ENCODE measurements around the gene PPM1A. TPM values are rescaled to one million over a fixed set of nuclear protein-coding genes. Genes with fewer than 3 reads are reported as not detected.

The PPM1A gene
- total and polyA plus RNA-seq, 5 donors from 2014 or later: 15.0 to 83.3 (median 20.9) TPM

- Histone ChIP-seq H3K9me3 (ENCODE audit: control insufficient read depth in 2 of 2, low read length in 2 of 2) (no peaks in the 10 kb centered on the region), H3K36me3 (ENCODE audit: control insufficient read depth, insufficient read depth, low read length) (no peaks in the 10 kb centered on the region), H3K27ac (ENCODE audit: insufficient read depth, low read length, poor library complexity, severe bottlenecking) (no peak overlapping the region), H3K4me1 (ENCODE audit: control insufficient read depth, insufficient read depth, low read length, poor library complexity, severe bottlenecking) (peaks cover 15% of the 10 kb centered on the region), H3K4me3 (ENCODE audit: low read depth, low read length) (peak overlapping the region; percentile 71), H3K27me3 (ENCODE audit: control insufficient read depth, insufficient read depth, low read length) (peaks cover 10% of the 10 kb centered on the region)
- Mint-ChIP-seq H3K36me3 (peaks cover 3% of the 10 kb centered on the region), H3K4me1 (peaks cover 8 to 36% (median 19%) of the 10 kb centered on the region in 4 donors), H3K9me3 (peaks cover 0 to 2% (median 0%) of the 10 kb centered on the region in 7 donors), H3K4me3 (peak overlapping the region; percentile 89 to 91 (median 90)), H3K27me3 (peaks cover 79% of the 10 kb centered on the region), H3K27ac (peak overlapping the region; percentile 27 to 82 (median 70))
- peak in 2 of 3 donors; percentile 25 to 59 for DNase-seq
- peak; percentile 8 to 26 for ATAC-seq (ENCODE audit: low read depth in 2 of 2)
Measured at GRCh38 chr14:60327447-60328331, 78.7 kb downstream of the PPM1A start.

- ATAC-seq (ENCODE audit: low read depth in 2 of 2): no peak
- Mint-ChIP-seq H3K4me3 (peak overlapping the region in 1 of 4 donors; percentile 55), H3K27ac (no peak overlapping the region)
Measured at GRCh38 chr14:60328583-60328982, 79.6 kb downstream of the PPM1A start.

GRCh38 chr14:60329274-60329673 is 80.3 kb downstream of the PPM1A start:
- no peak for DNase-seq
- no peak for ATAC-seq (ENCODE audit: low read depth in 2 of 2)
- Histone ChIP-seq H3K36me3 (ENCODE audit: control insufficient read depth, insufficient read depth, low read length) (no peaks in the 10 kb centered on the region), H3K4me1 (ENCODE audit: control insufficient read depth, insufficient read depth, low read length, poor library complexity, severe bottlenecking) (peaks cover 15% of the 10 kb centered on the region), H3K27me3 (ENCODE audit: control insufficient read depth, insufficient read depth, low read length) (peaks cover 14% of the 10 kb centered on the region), H3K4me3 (ENCODE audit: low read depth, low read length) (no peak overlapping the region), H3K9me3 (ENCODE audit: control insufficient read depth in 2 of 2, low read length in 2 of 2) (no peaks in the 10 kb centered on the region), H3K27ac (ENCODE audit: insufficient read depth, low read length, poor library complexity, severe bottlenecking) (no peak overlapping the region)
- peaks cover 0 to 3% (median 0%) of the 10 kb centered on the region in 7 donors for H3K9me3 Mint-ChIP-seq
- peaks cover 13 to 40% (median 23%) of the 10 kb centered on the region in 4 donors for H3K4me1 Mint-ChIP-seq
- peaks cover 79% of the 10 kb centered on the region for H3K27me3 Mint-ChIP-seq
- peaks cover 3% of the 10 kb centered on the region for H3K36me3 Mint-ChIP-seq
- H3K27ac Mint-ChIP-seq: no peak overlapping the region
- H3K4me3 Mint-ChIP-seq: peak overlapping the region in 2 of 4 donors; percentile 27 to 53

More at GRCh38 chr14:60328583-60328982, 79.6 kb downstream of the PPM1A start:
- Mint-ChIP-seq H3K9me3 (peaks cover 0 to 3% (median 0%) of the 10 kb centered on the region in 7 donors), H3K4me1 (peaks cover 13 to 40% (median 23%) of the 10 kb centered on the region in 4 donors), H3K36me3 (peaks cover 3% of the 10 kb centered on the region), H3K27me3 (peaks cover 79% of the 10 kb centered on the region)
- DNase-seq: no peak
- H3K4me3 ChIP-seq (ENCODE audit: low read depth, low read length): no peak overlapping the region
- no peak overlapping the region for H3K27ac ChIP-seq (ENCODE audit: insufficient read depth, low read length, poor library complexity, severe bottlenecking)
- no peaks in the 10 kb centered on the region for H3K9me3 ChIP-seq (ENCODE audit: control insufficient read depth in 2 of 2, low read length in 2 of 2)
- H3K4me1 ChIP-seq (ENCODE audit: control insufficient read depth, insufficient read depth, low read length, poor library complexity, severe bottlenecking): peaks cover 15% of the 10 kb centered on the region
- no peaks in the 10 kb centered on the region for H3K36me3 ChIP-seq (ENCODE audit: control insufficient read depth, insufficient read depth, low read length)
- H3K27me3 ChIP-seq (ENCODE audit: control insufficient read depth, insufficient read depth, low read length): peaks cover 12% of the 10 kb centered on the region

GRCh38 chr14:60331201-60332045 is 82.4 kb downstream of the PPM1A start:
- H3K4me3 ChIP-seq (ENCODE audit: low read depth, low read length): peak overlapping the region; percentile 94
- peaks cover 3% of the 10 kb centered on the region for H3K36me3 Mint-ChIP-seq
- no peaks in the 10 kb centered on the region for H3K36me3 ChIP-seq (ENCODE audit: control insufficient read depth, insufficient read depth, low read length)
- H3K4me1 ChIP-seq (ENCODE audit: control insufficient read depth, insufficient read depth, low read length, poor library complexity, severe bottlenecking): peaks cover 15% of the 10 kb centered on the region
- H3K4me3 Mint-ChIP-seq: peak overlapping the region; percentile 87 to 98 (median 95)
- peaks cover 0 to 3% (median 0%) of the 10 kb centered on the region in 7 donors for H3K9me3 Mint-ChIP-seq
- H3K27ac Mint-ChIP-seq: peak overlapping the region; percentile 84 to 98 (median 93)
- H3K27me3 ChIP-seq (ENCODE audit: control insufficient read depth, insufficient read depth, low read length): peaks cover 21% of the 10 kb centered on the region
- H3K27me3 Mint-ChIP-seq: peaks cover 78% of the 10 kb centered on the region
- ATAC-seq (ENCODE audit: low read depth in 2 of 2) (peak; percentile 72 to 79), DNase-seq (peak; percentile 54 to 88 (median 76))
- peaks cover 13 to 40% (median 23%) of the 10 kb centered on the region in 4 donors for H3K4me1 Mint-ChIP-seq
- no peaks in the 10 kb centered on the region for H3K9me3 ChIP-seq (ENCODE audit: control insufficient read depth in 2 of 2, low read length in 2 of 2)
- H3K27ac ChIP-seq (ENCODE audit: insufficient read depth, low read length, poor library complexity, severe bottlenecking): peak overlapping the region; percentile 17

GRCh38 chr14:60332046-60332399 is 83.0 kb downstream of the PPM1A start:
- Mint-ChIP-seq H3K27ac (peak overlapping the region; percentile 84 to 98 (median 93)), H3K4me3 (peak overlapping the region; percentile 87 to 98 (median 95)), H3K9me3 (peaks cover 0 to 3% (median 0%) of the 10 kb centered on the region in 7 donors), H3K36me3 (peaks cover 3% of the 10 kb centered on the region), H3K4me1 (peaks cover 13 to 34% (median 20%) of the 10 kb centered on the region in 4 donors), H3K27me3 (peaks cover 78% of the 10 kb centered on the region)
- Histone ChIP-seq H3K9me3 (ENCODE audit: control insufficient read depth in 2 of 2, low read length in 2 of 2) (no peaks in the 10 kb centered on the region), H3K27ac (ENCODE audit: insufficient read depth, low read length, poor library complexity, severe bottlenecking) (no peak overlapping the region), H3K4me3 (ENCODE audit: low read depth, low read length) (peak overlapping the region; percentile 94), H3K27me3 (ENCODE audit: control insufficient read depth, insufficient read depth, low read length) (peaks cover 19% of the 10 kb centered on the region), H3K36me3 (ENCODE audit: control insufficient read depth, insufficient read depth, low read length) (no peaks in the 10 kb centered on the region), H3K4me1 (ENCODE audit: control insufficient read depth, insufficient read depth, low read length, poor library complexity, severe bottlenecking) (peaks cover 15% of the 10 kb centered on the region)
- DNase-seq: no peak
- no peak for ATAC-seq (ENCODE audit: low read depth in 2 of 2)

GRCh38 chr14:60332869-60333268 is 83.8 kb downstream of the PPM1A start:
- Mint-ChIP-seq H3K4me3 (peak overlapping the region in 2 of 4 donors; percentile 18 to 56), H3K27ac (no peak overlapping the region), H3K27me3 (peaks cover 78% of the 10 kb centered on the region), H3K9me3 (peaks cover 0 to 1% (median 0%) of the 10 kb centered on the region in 7 donors), H3K36me3 (peaks cover 3% of the 10 kb centered on the region), H3K4me1 (peaks cover 8 to 28% (median 15%) of the 10 kb centered on the region in 4 donors)
- Histone ChIP-seq H3K4me3 (ENCODE audit: low read depth, low read length) (peak overlapping the region; percentile 32), H3K36me3 (ENCODE audit: control insufficient read depth, insufficient read depth, low read length) (no peaks in the 10 kb centered on the region), H3K27me3 (ENCODE audit: control insufficient read depth, insufficient read depth, low read length) (peaks cover 19% of the 10 kb centered on the region), H3K27ac (ENCODE audit: insufficient read depth, low read length, poor library complexity, severe bottlenecking) (no peak overlapping the region), H3K9me3 (ENCODE audit: control insufficient read depth in 2 of 2, low read length in 2 of 2) (no peaks in the 10 kb centered on the region), H3K4me1 (ENCODE audit: control insufficient read depth, insufficient read depth, low read length, poor library complexity, severe bottlenecking) (peaks cover 8% of the 10 kb centered on the region)
- DNase-seq (peak in 1 of 3 donors; percentile 28), ATAC-seq (ENCODE audit: low read depth in 2 of 2) (no peak)

- no peaks in the 10 kb centered on the region for H3K36me3 Mint-ChIP-seq
- no peaks in the 10 kb centered on the region for H3K4me1 Mint-ChIP-seq
- ATAC-seq (ENCODE audit: low read depth in 2 of 2) (no peak), DNase-seq (no peak)
- no peak overlapping the region for H3K27ac Mint-ChIP-seq
- no peaks in the 10 kb centered on the region for H3K9me3 ChIP-seq (ENCODE audit: control insufficient read depth in 2 of 2, low read length in 2 of 2)
- H3K4me3 ChIP-seq (ENCODE audit: low read depth, low read length): no peak overlapping the region
- H3K36me3 ChIP-seq (ENCODE audit: control insufficient read depth, insufficient read depth, low read length): no peaks in the 10 kb centered on the region
- H3K27me3 Mint-ChIP-seq: peaks cover 52% of the 10 kb centered on the region
- H3K9me3 Mint-ChIP-seq: peaks cover 0 to 4% (median 3%) of the 10 kb centered on the region in 7 donors
- no peak overlapping the region for H3K27ac ChIP-seq (ENCODE audit: insufficient read depth, low read length, poor library complexity, severe bottlenecking)
- peaks cover 28% of the 10 kb centered on the region for H3K27me3 ChIP-seq (ENCODE audit: control insufficient read depth, insufficient read depth, low read length)
- H3K4me1 ChIP-seq (ENCODE audit: control insufficient read depth, insufficient read depth, low read length, poor library complexity, severe bottlenecking): no peaks in the 10 kb centered on the region
- no peak overlapping the region for H3K4me3 Mint-ChIP-seq
Measured at GRCh38 chr14:60339571-60339970, 90.5 kb downstream of the PPM1A start.

Measured in CD4-positive, CD25-positive, alpha-beta regulatory T cell (primary cell).